ENCODE results near the gene LILRB1.
"Not testable (repeated sequence)": the region's sequence is repeated elsewhere in the genome, so short reads cannot be mapped to it uniquely, and the experiment has no call there.

The LILRB1 gene

DNA sequence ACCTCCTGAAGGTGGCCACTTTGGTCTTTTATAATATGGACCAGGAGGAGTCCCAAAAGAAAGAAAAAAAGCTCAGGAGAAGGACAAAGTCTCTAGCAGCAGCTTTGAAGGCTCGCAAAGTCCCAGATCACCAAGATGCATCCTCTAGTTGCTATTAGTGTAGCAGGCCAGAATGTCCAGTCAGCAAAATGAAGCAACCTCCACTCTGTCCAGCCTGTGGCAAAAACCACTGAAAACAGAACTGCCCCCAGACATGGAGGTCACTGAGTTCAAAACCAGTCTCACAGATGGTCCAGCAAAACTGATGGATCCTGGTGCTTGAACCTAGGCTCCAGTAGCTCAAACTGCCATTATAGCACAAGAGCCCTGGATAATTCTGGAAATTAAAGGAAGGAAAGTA, 42.9 kb downstream of the LILRB1 start:
- no peak overlapping the region for H3K4me3 ChIP-seq (replicated peaks; ENCODE audit: low read depth, low read length)
- TF ChIP-seq CTCF (IDR thresholded peaks at IDR 0.05; ENCODE audit: insufficient read depth, low read length, poor library complexity, severe bottlenecking): no peak
- no peak for DNase-seq (ENCODE audit: extremely low read depth, insufficient read length)
- H3K36me3 ChIP-seq (ENCODE audit: control insufficient read depth, insufficient read depth, low read length): no peaks in the 10 kb centered on the region
- no peaks in the 10 kb centered on the region for H3K27me3 ChIP-seq (replicated peaks; ENCODE audit: control insufficient read depth, insufficient read depth, low read length)

DNA sequence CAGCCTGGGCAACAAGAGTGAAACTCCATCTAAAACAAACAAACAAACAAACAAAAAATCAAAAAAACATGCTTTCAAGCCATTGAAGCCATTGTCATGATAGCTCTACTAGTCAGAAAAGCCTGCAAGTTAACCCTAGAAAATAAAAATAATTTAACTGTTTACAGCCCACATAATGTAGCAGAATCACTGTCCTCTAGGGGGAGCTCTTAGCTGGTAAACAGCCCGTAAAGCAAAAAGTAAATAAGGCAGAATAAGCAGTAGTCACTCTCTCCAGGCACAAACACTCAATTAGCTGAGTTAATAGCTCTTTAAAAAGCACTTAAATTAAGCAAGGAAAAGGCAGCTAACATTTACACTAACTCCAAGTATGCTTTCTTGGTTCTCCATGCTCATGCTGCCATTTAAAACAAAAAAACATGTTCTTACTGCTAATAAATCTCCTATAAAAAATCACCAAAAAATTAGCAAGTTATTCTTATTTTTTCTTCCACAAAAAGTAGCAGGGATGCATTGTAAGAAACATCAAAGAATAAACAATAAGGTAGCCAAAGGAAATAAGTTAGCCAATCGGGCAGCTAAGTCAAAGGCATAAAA, 43.8 kb downstream of the LILRB1 start:
- no peak for DNase-seq (ENCODE audit: extremely low read depth, insufficient read length)
- Histone ChIP-seq H3K36me3 (ENCODE audit: control insufficient read depth, insufficient read depth, low read length) (no peaks in the 10 kb centered on the region), H3K4me3 (replicated peaks; ENCODE audit: low read depth, low read length) (no peak overlapping the region), H3K27me3 (replicated peaks; ENCODE audit: control insufficient read depth, insufficient read depth, low read length) (no peaks in the 10 kb centered on the region)
- peak; percentile 84 for TF ChIP-seq CTCF (IDR thresholded peaks at IDR 0.05; ENCODE audit: insufficient read depth, low read length, poor library complexity, severe bottlenecking)

DNA sequence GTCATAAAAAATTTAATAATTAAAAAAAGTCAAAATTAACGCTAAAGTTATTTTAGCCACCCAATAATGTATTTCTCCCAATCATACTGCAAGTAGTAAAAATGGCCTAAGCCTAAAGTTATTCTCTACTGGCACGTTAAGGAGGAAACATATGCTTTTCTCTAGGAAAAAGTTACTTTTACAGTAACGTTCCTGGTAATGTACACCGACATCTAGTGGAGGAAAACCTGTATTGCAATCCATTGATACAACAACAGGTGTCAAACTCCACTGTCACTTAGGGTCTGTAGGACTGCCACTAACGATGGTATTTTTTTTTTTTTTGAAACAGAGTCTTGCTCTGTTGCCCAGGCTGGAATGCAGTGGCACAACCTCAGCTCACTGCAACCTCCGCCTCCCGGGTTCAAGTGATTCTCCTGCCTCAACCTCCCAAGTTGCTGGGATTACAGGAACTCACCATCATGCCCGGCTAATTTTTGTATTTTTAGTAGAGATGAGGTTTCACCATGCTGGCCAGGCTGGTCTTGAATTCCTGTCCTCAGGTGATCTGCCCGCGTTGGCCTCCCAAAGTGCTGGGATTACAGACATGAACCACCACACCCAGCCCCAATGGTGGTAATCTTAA, 46.0 kb downstream of the LILRB1 start:
- peak; percentile 78 for TF ChIP-seq CTCF (IDR thresholded peaks at IDR 0.05; ENCODE audit: insufficient read depth, low read length, poor library complexity, severe bottlenecking)
- DNase-seq (ENCODE audit: extremely low read depth, insufficient read length); H3K36me3 ChIP-seq (ENCODE audit: control insufficient read depth, insufficient read depth, low read length); H3K4me3 ChIP-seq (replicated peaks; ENCODE audit: low read depth, low read length); H3K27me3 ChIP-seq (replicated peaks; ENCODE audit: control insufficient read depth, insufficient read depth, low read length): not testable (repeated sequence)

DNA sequence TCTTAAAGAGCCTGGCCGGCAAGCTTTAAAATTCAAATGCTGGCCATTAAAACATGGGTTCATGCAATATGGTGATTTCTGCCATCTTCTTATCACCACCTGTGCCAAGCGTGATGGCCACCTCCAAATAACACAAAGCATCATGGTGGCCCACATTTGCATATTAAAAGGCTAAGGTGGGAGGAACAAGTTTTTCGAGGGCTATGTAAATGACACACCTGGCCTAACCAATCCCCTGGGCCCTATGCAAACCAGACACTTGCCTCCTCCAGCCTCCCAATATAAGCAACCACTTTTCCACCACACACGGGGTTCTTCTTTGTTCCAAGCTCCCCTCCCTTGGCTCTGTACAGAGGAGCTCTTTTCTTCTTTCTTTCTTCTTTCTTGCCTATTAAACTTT, 46.9 kb downstream of the LILRB1 start:
- no peak for TF ChIP-seq CTCF (IDR thresholded peaks at IDR 0.05; ENCODE audit: insufficient read depth, low read length, poor library complexity, severe bottlenecking)
- no peak for DNase-seq (ENCODE audit: extremely low read depth, insufficient read length)
- no peaks in the 10 kb centered on the region for H3K36me3 ChIP-seq (ENCODE audit: control insufficient read depth, insufficient read depth, low read length)
- no peak overlapping the region for H3K4me3 ChIP-seq (replicated peaks; ENCODE audit: low read depth, low read length)
- H3K27me3 ChIP-seq (replicated peaks; ENCODE audit: control insufficient read depth, insufficient read depth, low read length): no peaks in the 10 kb centered on the region

DNA sequence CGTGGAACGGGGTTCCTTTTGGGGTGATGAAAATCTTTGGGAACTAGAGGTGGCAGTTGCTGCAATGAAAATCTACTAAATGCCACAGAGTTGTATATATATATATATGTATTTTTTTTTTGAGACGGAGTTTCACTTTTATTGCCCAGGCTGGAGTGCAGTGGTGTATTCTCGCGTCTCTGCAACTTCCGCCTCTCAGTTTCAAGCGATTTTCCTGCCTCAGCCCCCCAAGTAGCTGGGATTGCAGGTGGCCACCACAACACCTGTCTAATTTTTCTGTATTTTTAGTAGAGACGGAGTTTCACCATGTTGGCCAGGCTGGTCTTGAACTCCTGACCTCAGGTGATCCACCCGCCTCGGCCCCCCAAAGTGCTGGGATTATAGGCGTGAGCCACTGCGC, 51.3 kb downstream of the LILRB1 start:
- not testable (repeated sequence) for H3K36me3 ChIP-seq (ENCODE audit: control insufficient read depth, insufficient read depth, low read length); H3K4me3 ChIP-seq (replicated peaks; ENCODE audit: low read depth, low read length); DNase-seq (ENCODE audit: extremely low read depth, insufficient read length); H3K27me3 ChIP-seq (replicated peaks; ENCODE audit: control insufficient read depth, insufficient read depth, low read length)

DNA sequence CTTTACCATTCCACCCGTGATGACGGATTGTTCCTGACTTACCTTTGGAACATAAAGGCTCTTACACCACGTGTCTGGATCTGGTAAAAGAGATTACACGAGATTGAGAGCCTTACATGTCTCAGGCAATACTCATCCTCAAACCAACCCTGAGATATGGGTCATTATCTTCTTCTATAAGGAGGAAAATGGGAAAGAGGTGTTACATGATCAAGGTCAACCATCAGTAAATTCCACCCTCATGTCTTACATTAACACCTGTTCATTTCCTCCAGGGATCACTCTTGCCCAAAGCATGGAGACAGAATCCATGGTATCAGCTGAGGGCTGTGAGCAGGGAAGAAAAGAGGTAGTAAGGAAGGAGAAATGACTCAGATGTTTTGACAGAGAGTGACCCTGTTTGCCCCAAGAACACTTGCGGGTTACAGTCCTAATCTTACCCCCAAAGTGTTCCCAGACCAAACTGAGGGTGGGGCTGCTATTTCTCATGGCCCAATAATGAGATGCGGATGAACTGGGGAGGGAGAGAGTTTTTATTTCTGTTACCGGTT, 52.1 kb downstream of the LILRB1 start:
- Histone ChIP-seq H3K36me3 (ENCODE audit: control insufficient read depth, insufficient read depth, low read length) (no peaks in the 10 kb centered on the region), H3K27me3 (replicated peaks; ENCODE audit: control insufficient read depth, insufficient read depth, low read length) (no peaks in the 10 kb centered on the region), H3K4me3 (replicated peaks; ENCODE audit: low read depth, low read length) (no peak overlapping the region)
- DNase-seq (ENCODE audit: extremely low read depth, insufficient read length): no peak
- TF ChIP-seq CTCF (IDR thresholded peaks at IDR 0.05; ENCODE audit: insufficient read depth, low read length, poor library complexity, severe bottlenecking): no peak
